Fibroblast of villous mesenchyme (primary cell): Measurements from ENCODE around the gene PLAGL2. TPM values are rescaled to one million over a fixed set of nuclear protein-coding genes. Genes with fewer than 3 reads are reported as not detected.
A peak's percentile ranks its signal among the peaks of the same experiment; 100 is the strongest.

Source experiments
- DNase-seq: peaks from one replicate; pipeline ENCODE4 v3.0.0-alpha.2; 2010; ENCODE audit warnings: low read depth
- H3K4me3 ChIP-seq: 2 replicates; pipeline ENCODE4 v1.5.1; 2011; ENCODE audit warnings: low read depth, mild to moderate bottlenecking, low read length
- total RNA-seq: library from RNA; depleted of rRNA; stranded (reverse); fragments of >200 nt; gene quantifications from 2 replicates; pipeline ENCODE4 v1.2.3, GENCODE V29; 2012
- TF ChIP-seq, protein P1 (sequence below): IDR thresholded peaks from 2 replicates; pipeline ENCODE4 v1.5.1; 2012; ENCODE audit warnings: low read depth, mild to moderate bottlenecking, low read length; ENCODE audit not compliant: insufficient read depth

The PLAGL2 gene
- total RNA-seq, 1 donor = 4.3 TPM

DNA sequence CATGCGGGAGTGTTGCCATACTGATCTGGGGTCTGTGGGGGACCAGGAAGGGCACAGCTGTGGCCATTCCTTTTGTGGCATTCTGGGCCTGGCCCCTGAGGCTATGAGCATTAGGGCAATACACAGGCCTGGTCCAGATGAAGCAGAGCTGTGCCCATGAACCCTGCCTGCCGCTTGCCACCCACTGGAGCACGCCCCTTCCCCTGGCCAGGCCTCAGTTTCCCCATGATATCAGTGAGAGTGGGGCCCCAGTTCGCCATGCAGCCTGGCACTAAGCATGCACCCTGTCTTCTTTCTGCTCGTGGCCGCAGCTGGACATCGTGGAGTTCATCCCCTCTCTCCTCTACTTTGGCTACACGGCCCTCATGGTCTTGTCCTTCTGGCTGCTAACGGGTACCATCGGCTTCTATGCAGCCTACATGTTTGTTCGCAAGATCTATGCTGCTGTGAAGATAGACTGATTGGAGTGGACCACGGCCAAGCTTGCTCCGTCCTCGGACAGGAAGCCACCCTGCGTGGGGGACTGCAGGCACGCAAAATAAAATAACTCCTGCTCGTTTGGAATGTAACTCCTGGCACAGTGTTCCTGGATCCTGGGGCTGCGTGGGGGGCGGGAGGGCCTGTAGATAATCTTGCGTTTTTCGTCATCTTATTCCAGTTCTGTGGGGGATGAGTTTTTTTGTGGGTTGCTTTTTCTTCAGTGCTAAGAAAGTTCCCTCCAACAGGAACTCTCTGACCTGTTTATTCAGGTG, 42.4 kb downstream of the PLAGL2 start:
- peak; percentile 57 for DNase-seq
- no peak overlapping the region for H3K4me3 ChIP-seq
- TF ChIP-seq, protein P1, sequence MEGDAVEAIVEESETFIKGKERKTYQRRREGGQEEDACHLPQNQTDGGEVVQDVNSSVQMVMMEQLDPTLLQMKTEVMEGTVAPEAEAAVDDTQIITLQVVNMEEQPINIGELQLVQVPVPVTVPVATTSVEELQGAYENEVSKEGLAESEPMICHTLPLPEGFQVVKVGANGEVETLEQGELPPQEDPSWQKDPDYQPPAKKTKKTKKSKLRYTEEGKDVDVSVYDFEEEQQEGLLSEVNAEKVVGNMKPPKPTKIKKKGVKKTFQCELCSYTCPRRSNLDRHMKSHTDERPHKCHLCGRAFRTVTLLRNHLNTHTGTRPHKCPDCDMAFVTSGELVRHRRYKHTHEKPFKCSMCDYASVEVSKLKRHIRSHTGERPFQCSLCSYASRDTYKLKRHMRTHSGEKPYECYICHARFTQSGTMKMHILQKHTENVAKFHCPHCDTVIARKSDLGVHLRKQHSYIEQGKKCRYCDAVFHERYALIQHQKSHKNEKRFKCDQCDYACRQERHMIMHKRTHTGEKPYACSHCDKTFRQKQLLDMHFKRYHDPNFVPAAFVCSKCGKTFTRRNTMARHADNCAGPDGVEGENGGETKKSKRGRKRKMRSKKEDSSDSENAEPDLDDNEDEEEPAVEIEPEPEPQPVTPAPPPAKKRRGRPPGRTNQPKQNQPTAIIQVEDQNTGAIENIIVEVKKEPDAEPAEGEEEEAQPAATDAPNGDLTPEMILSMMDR = no peak

DNA sequence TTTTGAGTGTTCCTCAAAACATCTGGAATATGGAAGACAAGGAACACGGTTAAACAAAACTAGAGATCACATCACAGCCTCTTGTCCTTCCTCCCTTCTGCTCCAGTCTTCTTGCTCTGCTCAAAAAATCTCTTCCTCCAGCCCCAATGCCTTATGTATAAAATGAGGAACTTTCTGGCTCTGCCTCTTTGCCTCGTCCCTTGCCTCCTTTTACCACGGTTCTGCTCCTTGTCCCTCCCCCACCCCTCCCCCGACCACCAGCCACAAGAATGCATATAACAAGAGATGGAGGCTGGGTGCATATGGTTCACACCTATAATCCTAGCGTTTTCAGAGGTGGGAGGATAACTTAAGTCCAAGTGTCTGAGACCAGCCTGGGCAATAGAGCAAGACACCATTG, 43.6 kb downstream of the PLAGL2 start:
- DNase-seq = no peak
- TF ChIP-seq, protein P1 = no peak
- H3K4me3 ChIP-seq = no peak overlapping the region

DNA sequence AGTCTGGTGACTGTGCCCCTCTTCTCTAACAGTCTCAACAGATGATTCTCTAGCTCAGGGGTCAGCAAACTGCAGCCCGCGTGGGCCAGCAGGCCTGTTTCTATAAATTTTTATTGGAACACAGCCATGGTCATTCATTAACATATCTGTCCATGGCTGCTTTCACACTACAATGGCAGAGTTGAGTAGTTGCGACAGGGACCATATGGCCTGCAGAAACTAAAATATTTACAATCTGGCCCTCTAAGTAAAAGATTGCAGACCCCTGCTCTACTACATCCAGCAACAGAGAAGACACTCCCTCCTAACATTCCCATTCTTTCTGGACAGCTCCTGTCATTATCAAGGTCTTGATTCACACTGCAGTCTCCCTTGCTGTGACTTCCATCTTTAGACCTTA, 45.2 kb downstream of the PLAGL2 start:
- TF ChIP-seq, protein P1 = no peak
- DNase-seq = no peak
- H3K4me3 ChIP-seq = no peak overlapping the region

DNA sequence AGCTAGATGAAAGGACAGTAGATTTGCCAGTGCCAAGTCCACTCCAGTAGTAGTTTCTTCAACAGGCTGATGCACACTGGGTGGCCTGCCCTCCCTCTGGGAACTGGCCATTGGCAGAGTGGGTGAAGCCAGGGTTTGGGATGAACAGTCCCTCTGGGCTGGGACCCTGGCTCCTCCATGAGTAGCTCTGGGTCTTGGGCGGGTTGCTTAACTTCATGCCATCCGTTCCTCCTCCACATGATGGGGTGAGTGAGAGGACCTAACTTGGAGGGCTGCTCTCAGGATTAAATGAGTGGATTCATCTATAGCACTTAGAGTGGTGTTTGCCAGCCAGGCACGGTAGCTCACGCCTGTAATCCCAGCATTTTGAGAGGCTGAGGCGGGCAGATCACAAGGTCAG, 47.2 kb downstream of the PLAGL2 start:
- no peak for DNase-seq
- no peak overlapping the region for H3K4me3 ChIP-seq
- TF ChIP-seq, protein P1 = no peak

DNA sequence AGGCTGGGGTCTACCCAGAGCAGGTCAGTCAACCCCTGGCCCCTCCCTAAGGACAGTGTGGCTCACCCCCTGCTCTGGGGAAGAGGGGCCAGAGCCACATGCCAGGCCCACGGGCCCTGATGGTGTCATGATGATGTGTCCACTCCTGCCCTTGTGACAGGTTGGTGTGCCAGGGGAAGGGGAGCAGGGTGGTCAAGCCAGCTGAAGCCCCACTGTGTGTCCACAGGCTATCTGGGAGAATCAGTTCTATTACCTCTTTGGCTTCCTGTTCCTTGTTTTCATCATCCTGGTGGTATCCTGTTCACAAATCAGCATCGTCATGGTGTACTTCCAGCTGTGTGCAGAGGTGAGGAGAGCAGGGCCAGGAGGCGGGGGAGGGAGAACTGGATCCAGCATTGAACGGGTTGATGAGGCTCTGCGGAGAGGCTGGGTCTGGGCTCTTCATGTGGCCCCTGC, 47.7 kb downstream of the PLAGL2 start:
- no peak for DNase-seq
- TF ChIP-seq, protein P1 = no peak
- H3K4me3 ChIP-seq = no peak overlapping the region

DNA sequence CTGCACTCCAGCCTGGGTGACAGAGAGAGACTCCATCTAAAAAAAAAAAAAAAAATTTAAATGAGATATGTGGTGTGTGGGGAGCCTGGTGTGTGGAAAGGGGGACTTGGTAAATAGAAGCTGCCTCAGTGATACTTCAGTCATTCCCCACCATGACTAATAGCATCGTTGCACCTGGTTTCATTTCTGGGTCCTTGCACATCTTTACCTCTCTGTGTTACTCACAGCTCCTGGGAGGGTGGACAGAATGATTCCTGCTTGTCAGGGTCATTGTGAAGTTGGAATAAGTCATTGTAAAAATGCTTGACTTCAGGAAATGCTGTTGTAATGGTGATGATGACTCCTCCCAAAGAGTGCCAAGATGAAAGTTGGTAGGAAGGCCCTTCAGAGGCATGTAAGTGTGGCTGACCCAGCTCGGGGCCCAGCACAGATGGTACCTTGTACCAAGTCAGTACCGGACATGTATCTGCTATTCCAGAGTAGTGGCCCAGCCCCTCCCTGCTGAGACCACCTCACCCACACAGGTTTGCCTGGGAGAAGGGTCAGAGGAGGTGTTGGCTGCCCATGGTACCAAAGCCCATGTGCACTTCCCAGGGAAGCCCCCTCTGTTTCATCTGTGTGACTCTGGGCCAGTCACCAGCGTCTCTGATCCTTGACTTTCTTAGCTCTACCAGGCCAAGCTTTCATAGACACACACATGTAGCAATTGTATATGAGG, 48.4 kb downstream of the PLAGL2 start:
- DNase-seq = no peak
- H3K4me3 ChIP-seq = no peak overlapping the region
- TF ChIP-seq, protein P1 = no peak
